WI38 (cell line): ENCODE results near the gene MMRN1.

Experiments used
- H3K4me3 ChIP-seq: 2 replicates; pipeline ENCODE4 v1.5.1; 2011; ENCODE audit warnings: low read depth, mild to moderate bottlenecking, control low read depth, low read length
- CTCF ChIP-seq: IDR thresholded peaks from 2 replicates; pipeline ENCODE4 v1.5.1; 2012; ENCODE audit warnings: low read depth, mild to moderate bottlenecking, control low read depth, low read length

The MMRN1 gene

GRCh38 chr4:89957046-89957926 lies 62.6 kb downstream of the MMRN1 start:
- no peak for TF ChIP-seq CTCF
- H3K4me3 ChIP-seq: no peak overlapping the region

GRCh38 chr4:89981789-89982334 lies 87.2 kb downstream of the MMRN1 start:
- TF ChIP-seq CTCF: no peak

GRCh38 chr4:89988268-89988667 lies 93.6 kb downstream of the MMRN1 start:
- TF ChIP-seq CTCF: no peak
- H3K4me3 ChIP-seq: no peak overlapping the region

More at GRCh38 chr4:89981789-89982334, 87.2 kb downstream of the MMRN1 start:
- no peak overlapping the region for H3K4me3 ChIP-seq

- no peak for TF ChIP-seq CTCF
Measured at GRCh38 chr4:89992744-89993143, 98.1 kb downstream of the MMRN1 start.

GRCh38 chr4:89994176-89994873 lies 99.7 kb downstream of the MMRN1 start:
- no peak overlapping the region for H3K4me3 ChIP-seq
- TF ChIP-seq CTCF: no peak

More at GRCh38 chr4:89992744-89993143, 98.1 kb downstream of the MMRN1 start:
- no peak overlapping the region for H3K4me3 ChIP-seq

- no peak for TF ChIP-seq CTCF
- H3K4me3 ChIP-seq: no peak overlapping the region
Measured at GRCh38 chr4:89995006-89995405, 100.4 kb downstream of the MMRN1 start.
